Thymus (tissue), 11 donors: Measurements from ENCODE around the gene EXOC4. TPM values are rescaled to one million over a fixed set of nuclear protein-coding genes. Genes with fewer than 3 reads are reported as not detected.
A peak's percentile ranks its signal among the peaks of the same experiment; 100 is the strongest.

ENCODE experiments used
- DNase-seq, 9 donors: peaks; one replicate each; pipeline ENCODE4 v3.0.0-alpha.2; 2013; ENCODE audit warnings: low spot score in 9 of 9, low read depth in 6 of 9, missing footprints in 1 of 9
- H3K27ac ChIP-seq, 2 donors: one replicate each; pipeline ENCODE4 v1.5.1; 2013; ENCODE audit warnings: control low read depth in 1 of 2, low read depth in 1 of 2, low read length in 1 of 2, mild to moderate bottlenecking in 1 of 2, moderate library complexity in 1 of 2
- H3K27me3 ChIP-seq, 2 donors: one replicate each; pipeline ENCODE4 v1.5.1; 2013; ENCODE audit warnings: low read length in 1 of 2; ENCODE audit not compliant: control insufficient read depth in 2 of 2, insufficient read depth in 1 of 2
- H3K36me3 ChIP-seq, 2 donors: one replicate each; pipeline ENCODE4 v1.5.1; 2013; ENCODE audit warnings: low read length in 1 of 2, mild to moderate bottlenecking in 1 of 2, moderate library complexity in 1 of 2; ENCODE audit not compliant: control insufficient read depth in 2 of 2, insufficient read depth in 2 of 2
- H3K4me1 ChIP-seq, 2 donors: one replicate each; pipeline ENCODE4 v1.5.1; 2013; ENCODE audit warnings: low read length in 2 of 2; ENCODE audit not compliant: control insufficient read depth in 2 of 2, insufficient read depth in 2 of 2
- H3K4me3 ChIP-seq, 2 donors: one replicate each; pipeline ENCODE4 v1.5.1; 2013; ENCODE audit warnings: low read length in 2 of 2, control low read depth in 1 of 2, mild to moderate bottlenecking in 1 of 2
- H3K9me3 ChIP-seq, 2 donors: one replicate each; pipeline ENCODE4 v1.5.1; 2013; ENCODE audit warnings: low read length in 1 of 2, mild to moderate bottlenecking in 1 of 2; ENCODE audit not compliant: control insufficient read depth in 2 of 2, insufficient read depth in 1 of 2
- WGBS: extraction: QIAGEN DNeasy Blood & Tissue Kit; methylation state at CpG from one replicate; pipeline ENCODE4 v1.1.7; 2013; 5-methylcytosine and 5-hydroxymethylcytosine counted together
- polyA plus RNA-seq: library from polyadenylated mRNA; stranded (reverse); fragments of 200-250 nt; gene quantifications from one replicate; pipeline ENCODE4 v1.2.3, GENCODE V29; 2013
- total RNA-seq: library from RNA; stranded (reverse); fragments of 120-200 nt; gene quantifications from one replicate; pipeline ENCODE4 v1.2.4, GENCODE V29; 2013
- donor health status: healthy.

The EXOC4 gene
- total and polyA plus RNA-seq, 2 donors: 25.5 to 51.2 TPM

DNA sequence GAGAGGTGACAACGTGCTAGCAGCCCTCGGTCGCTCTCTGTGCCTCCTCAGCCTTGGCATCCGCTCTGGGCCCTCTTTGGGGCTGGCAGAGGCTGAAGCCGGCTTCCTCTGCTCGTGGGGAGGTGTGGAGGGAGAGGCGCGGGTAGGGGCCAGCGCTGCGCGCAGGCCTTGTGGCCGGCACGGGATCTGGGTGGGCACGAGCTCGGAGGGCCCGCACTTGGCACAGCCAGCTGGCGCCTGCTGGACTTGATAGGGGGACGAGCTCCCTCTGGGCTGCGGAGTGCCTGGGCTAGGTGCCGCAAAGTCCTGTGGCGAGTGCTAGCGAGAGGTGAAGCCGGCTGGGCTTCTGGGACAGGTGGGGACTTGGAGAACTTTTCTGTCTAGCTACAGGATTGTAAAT is 170.7 kb downstream of the EXOC4 start:
- no peak overlapping the region for H3K27ac ChIP-seq
- no peak for DNase-seq
- no peaks in the 10 kb centered on the region for H3K27me3 ChIP-seq

DNA sequence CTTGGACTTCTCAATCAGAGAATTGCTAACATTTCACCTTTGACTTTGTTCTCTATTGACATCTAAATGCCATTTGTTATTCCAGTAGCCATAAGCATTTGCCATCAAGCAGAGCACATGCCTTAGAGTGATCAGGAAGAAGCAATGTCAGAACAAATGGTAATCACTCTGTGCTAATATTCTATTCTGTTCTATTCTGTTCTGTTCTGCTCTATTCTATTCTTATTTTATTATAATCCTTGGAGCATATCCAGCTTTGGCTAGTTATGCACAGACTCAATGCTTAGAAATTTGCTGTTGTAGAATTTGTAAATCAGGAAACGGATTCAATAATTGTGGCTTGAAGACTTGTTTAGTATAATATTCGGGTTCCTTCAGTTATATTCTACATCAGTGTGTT is 175.4 kb downstream of the EXOC4 start:
- Histone ChIP-seq H3K27ac (no peak overlapping the region), H3K27me3 (no peaks in the 10 kb centered on the region), H3K9me3 (peaks cover 0 to 5% of the 10 kb centered on the region in 2 donors), H3K36me3 (peaks cover 0 to 3% of the 10 kb centered on the region in 2 donors), H3K4me3 (no peak overlapping the region), H3K4me1 (no peaks in the 10 kb centered on the region)
- DNase-seq: no peak
- WGBS: 97% methylated on average over 2 of the region's 2 CpGs

More for the DNA sequence above, 170.7 kb downstream of the EXOC4 start:
- H3K4me3 ChIP-seq: no peak overlapping the region
- peaks cover 0 to 5% of the 10 kb centered on the region in 2 donors for H3K9me3 ChIP-seq
- no peaks in the 10 kb centered on the region for H3K4me1 ChIP-seq
- H3K36me3 ChIP-seq: peaks cover 0 to 3% of the 10 kb centered on the region in 2 donors
- 96% methylated on average over 23 of the region's 23 CpGs for WGBS

DNA sequence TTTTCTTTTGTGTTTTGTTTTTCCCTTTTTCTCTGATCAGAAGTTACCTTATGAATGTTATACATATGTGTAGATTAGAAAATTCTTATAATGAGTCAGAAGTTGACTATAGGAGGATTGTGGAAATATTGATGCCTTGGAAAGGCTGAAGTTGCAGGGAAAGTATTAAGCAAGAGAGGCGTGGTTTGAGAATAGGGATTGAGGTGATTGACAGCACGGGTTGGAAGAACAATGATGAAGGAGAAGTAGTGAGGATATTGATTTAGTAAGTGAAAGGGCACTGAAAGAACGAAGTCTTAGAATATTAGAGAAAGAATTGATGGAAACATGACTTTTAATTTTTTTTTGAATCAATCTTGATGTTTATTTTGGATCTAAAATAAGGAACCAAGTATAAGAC is 176.0 kb downstream of the EXOC4 start:
- no peak for DNase-seq
- Histone ChIP-seq H3K36me3 (peaks cover 0 to 3% of the 10 kb centered on the region in 2 donors), H3K9me3 (no peaks in the 10 kb centered on the region), H3K27ac (no peak overlapping the region), H3K4me3 (no peak overlapping the region), H3K4me1 (no peaks in the 10 kb centered on the region), H3K27me3 (no peaks in the 10 kb centered on the region)
- WGBS: 98% methylated on average over 3 of the region's 3 CpGs

DNA sequence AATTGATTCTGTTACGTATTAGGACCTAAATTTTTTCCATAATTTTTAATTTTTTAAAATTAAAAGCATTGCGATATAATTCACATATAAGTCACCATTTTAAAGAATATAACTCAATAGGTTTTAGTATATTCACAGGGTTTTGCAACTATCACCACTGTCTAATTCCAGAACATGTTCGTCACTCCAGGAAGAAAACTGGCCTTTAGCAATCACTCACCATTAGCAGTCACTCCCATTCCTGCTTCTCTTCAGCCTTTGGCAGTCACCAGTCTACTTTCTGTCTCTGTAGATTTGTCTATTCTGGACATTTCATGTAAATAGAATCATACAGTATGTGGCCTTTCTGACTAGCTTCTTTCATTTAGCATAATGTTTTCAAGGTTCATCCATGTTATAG is 176.5 kb downstream of the EXOC4 start:
- WGBS: 99% methylated on average over 3 of the region's 3 CpGs

DNA sequence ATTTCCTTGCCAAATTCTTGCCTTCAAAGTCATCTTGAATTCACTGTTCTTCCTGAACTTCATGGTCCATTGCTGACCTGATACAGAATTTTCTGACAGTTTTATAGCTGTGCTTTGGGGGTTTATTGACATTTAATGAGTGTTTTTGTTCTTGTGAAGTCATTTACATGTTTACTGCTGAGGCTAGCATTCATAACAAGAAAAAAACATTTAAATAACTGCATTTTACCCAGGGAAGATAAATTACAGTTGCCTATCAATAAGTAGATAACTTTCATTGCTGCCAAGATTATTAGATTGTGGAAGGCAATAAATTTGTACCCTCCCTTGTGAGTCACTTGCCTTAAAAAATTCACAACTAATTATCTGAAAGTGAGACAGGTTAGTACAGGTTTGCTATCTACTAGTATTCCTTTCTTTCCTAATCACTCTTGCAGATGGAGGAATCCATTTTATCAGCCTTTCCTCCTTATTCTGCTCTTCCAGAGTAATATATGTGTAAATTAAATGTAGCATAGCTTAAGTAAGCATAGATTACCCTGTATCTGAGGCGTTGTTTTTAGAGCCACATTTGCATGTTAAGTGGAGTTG is 178.4 kb downstream of the EXOC4 start:
- DNase-seq: no peak
- H3K4me3 ChIP-seq: no peak overlapping the region
- H3K27ac ChIP-seq: no peak overlapping the region
- H3K9me3 ChIP-seq: no peaks in the 10 kb centered on the region
- H3K27me3 ChIP-seq: no peaks in the 10 kb centered on the region
- 96% methylated on average over 1 of the region's 1 CpG for WGBS
- no peaks in the 10 kb centered on the region for H3K36me3 ChIP-seq
- H3K4me1 ChIP-seq: peaks cover 0 to 2% of the 10 kb centered on the region in 2 donors

More for the DNA sequence above, 176.5 kb downstream of the EXOC4 start:
- Histone ChIP-seq H3K9me3 (no peaks in the 10 kb centered on the region), H3K4me1 (peaks cover 0 to 2% of the 10 kb centered on the region in 2 donors), H3K4me3 (no peak overlapping the region), H3K36me3 (no peaks in the 10 kb centered on the region), H3K27ac (no peak overlapping the region), H3K27me3 (no peaks in the 10 kb centered on the region)
- DNase-seq: no peak

DNA sequence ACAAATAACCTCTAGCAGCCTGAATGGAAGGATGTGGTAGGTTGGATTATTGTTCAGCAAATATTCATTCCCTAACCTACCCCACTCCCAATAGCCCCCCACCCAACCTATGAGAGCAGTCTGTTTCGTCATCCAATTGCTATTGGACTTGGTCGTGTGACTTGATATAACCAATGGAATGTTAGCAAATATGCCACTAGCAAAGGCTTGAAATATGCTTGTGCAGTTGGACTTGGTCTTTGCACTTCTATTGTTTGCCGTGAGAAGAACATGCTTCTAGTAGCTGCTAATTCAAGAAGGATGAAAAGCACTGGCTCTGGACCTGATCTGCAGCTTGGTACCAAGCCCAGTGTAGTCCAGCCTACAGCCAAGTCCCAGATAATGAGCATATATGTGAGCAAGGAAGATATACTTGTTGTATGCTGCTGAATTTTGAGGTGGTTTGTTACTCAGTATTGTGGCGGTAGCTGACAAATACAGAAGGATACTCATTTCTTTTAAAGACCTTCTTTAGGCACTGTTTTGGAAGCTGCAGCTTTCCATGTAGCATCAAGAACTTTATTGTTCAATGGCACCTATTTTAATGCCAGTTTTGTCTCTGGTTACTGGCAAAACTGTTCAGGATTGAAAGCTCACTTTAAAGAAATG is 180.4 kb downstream of the EXOC4 start:
- no peaks in the 10 kb centered on the region for H3K36me3 ChIP-seq
- H3K27ac ChIP-seq: no peak overlapping the region
- WGBS: 97% methylated on average over 4 of the region's 4 CpGs

DNA sequence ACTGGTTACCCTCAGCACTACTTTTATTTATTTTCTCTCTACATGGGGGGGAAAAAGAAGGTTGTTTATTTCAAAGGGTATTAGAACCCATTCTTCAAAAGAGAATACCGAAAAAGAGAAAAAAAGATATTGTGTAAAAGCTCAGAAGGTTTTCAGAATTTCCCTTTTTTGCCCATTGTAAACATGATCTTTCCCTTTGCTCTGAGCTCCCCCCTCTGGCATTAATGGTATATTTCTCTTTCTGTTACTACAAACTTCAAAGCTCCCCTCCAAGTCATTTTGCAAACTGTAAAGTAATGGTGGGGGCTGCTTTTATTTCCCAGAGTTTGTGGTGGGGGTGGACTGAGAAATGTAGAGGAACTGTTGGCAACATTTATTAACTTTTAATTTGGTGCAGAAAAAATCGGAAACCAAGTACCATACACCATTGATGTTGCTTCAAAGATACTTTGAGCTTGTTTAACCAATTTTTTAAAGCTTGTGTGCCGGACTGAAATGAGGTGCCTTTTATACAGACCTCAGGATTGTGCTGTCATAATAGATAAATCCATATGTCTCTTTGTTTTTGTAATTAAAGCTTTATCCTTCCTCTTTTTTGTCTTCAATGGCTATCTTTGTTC is 181.5 kb downstream of the EXOC4 start:
- Histone ChIP-seq H3K9me3 (no peaks in the 10 kb centered on the region), H3K4me1 (peaks cover 0 to 2% of the 10 kb centered on the region in 2 donors), H3K36me3 (no peaks in the 10 kb centered on the region), H3K4me3 (no peak overlapping the region), H3K27ac (peak overlapping the region in 1 of 2 donors; percentile 7), H3K27me3 (no peaks in the 10 kb centered on the region)
- WGBS: 48% methylated on average over 3 of the region's 3 CpGs
- DNase-seq: peak; percentile 24 to 82 (median 54)

More for the DNA sequence above, 180.4 kb downstream of the EXOC4 start:
- Histone ChIP-seq H3K27me3 (no peaks in the 10 kb centered on the region), H3K4me1 (peaks cover 0 to 2% of the 10 kb centered on the region in 2 donors), H3K4me3 (no peak overlapping the region), H3K9me3 (no peaks in the 10 kb centered on the region)
- no peak for DNase-seq

DNA sequence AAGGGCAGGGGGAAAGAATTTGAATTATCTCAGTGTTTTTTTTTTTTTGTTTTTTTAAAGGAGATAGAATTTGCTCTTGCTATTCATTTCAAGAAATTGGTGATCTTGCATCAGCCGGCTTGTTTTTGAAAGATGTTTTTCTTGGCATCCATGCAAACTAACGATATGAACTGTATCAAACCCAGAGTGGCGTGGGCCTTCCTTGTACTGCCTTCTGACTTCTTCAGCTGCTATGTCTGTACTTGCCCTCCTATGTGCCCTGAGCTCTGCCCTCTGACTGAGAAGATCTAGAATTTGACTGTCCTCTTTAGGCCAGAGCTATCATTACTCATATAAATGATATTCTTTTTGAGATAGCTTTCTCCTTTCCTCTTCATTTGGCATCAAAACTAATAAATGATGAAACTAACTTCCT is 183.1 kb downstream of the EXOC4 start:
- Histone ChIP-seq H3K9me3 (no peaks in the 10 kb centered on the region), H3K4me3 (no peak overlapping the region), H3K27me3 (no peaks in the 10 kb centered on the region), H3K4me1 (peaks cover 0 to 2% of the 10 kb centered on the region in 2 donors), H3K27ac (no peak overlapping the region), H3K36me3 (no peaks in the 10 kb centered on the region)
- WGBS: 93% methylated on average over 3 of the region's 3 CpGs
- DNase-seq: no peak

DNA sequence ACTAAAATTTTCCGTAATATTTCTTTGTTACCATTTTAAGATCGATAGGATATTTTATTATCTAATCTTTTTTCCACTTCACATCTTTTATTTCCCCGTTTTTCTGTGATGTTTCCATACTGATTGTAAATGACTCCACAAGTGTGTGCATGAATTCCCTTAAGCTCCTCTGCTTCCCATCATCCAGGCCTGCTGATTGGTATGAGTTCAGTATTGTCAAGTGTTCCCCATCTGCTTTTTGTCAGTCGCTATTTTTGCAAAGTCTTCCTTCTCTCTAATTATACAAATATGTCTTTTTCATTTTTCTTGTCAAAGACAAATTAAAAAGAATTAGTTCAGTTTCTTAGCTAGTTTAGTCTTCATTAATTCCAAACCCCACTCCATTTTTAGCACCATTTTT is 184.7 kb downstream of the EXOC4 start:
- Histone ChIP-seq H3K27ac (no peak overlapping the region), H3K9me3 (no peaks in the 10 kb centered on the region), H3K27me3 (no peaks in the 10 kb centered on the region), H3K36me3 (no peaks in the 10 kb centered on the region), H3K4me3 (no peak overlapping the region), H3K4me1 (peaks cover 0 to 2% of the 10 kb centered on the region in 2 donors)
- WGBS: 99% methylated on average over 4 of the region's 4 CpGs
- no peak for DNase-seq
